HG03097 (cell line): ENCODE results near the gene TMEM117.

Experiments used
- ATAC-seq: cut with Tn5 transposase; IDR thresholded peaks from one replicate; pipeline ENCODE4 v1.9.1; 2021; ENCODE audit not compliant: unreplicated experiment, low FRiP score

Gene TMEM117

GRCh38 chr12:44431647-44432343 lies 595.9 kb downstream of the TMEM117 start:
- ATAC-seq = no peak

GRCh38 chr12:44433659-44434058 lies 597.8 kb downstream of the TMEM117 start:
- no peak for ATAC-seq

- ATAC-seq = no peak
Measured at GRCh38 chr12:44436756-44437155, 600.9 kb downstream of the TMEM117 start.
